NCI-H1105 treated with DMSO at 0.1 percent for 48 hours (cell line): ENCODE data around the gene AFMID.
A peak's percentile ranks its signal among the peaks of the same experiment; 100 is the strongest.
"Not testable (repeated sequence)": the region's sequence is repeated elsewhere in the genome, so short reads cannot be mapped to it uniquely, and the experiment has no call there.

ENCODE experiments used
- DNase-seq: peaks from one replicate; lab custom pipeline; 2025; lab: John Stamatoyannopoulos, UW

The AFMID gene

GRCh38 chr17:78238823-78239488, 51.8 kb downstream of the AFMID start:
- no peak for DNase-seq

- DNase-seq, result no peak
Observed at GRCh38 chr17:78239489-78239931, 52.3 kb downstream of the AFMID start.

DNA sequence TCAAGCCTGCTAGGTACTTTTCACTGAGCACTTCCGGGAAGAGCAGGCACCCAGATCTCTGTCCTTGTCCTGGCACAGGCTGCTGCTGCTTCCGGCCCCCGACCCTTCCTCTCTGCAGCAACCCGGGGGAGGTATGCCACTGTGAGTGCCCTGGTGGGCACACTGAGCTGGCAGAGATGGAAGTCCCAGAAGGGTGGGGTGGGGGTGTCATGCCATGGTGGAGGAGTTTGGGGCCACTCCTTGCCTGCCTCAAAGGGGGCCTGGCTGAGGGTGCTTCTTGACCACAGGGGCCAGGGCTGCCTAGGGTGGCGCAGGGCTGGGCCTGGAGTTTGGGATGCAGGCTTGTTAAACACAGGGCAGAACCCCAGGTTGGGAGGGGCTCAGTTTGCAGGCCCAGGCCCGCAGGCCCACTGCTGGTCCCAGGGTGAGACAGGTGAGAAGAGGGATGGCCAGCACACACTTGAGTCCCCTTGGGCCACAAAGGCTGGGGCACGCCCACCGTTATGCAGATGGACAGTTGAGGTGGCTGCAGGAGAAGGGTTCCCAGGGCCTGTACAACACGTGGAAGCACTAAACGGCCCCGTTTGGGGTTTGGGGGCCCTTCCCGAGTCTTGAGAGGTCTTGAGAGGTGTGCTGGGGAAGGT, 53.0 kb downstream of the AFMID start:
- DNase-seq, result no peak

DNA sequence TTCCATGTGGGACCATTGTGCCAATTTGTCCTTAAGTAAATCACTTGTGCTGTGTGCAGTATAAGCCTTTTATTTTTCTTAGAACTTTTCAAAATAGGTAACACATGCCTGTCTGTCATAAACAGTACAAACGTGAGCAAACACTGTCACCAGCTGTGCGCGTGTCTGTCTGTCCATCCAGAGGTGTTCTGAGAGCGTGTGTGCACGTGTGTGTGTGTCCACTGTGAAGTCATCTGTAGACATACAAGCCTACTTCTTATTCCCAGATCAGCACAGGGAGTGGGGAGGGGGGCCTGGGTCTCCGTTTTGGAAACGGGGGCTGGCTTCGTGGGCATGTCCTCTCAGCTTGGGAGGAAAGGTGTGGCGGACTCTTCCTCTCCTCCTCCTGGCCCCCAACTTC, 53.7 kb downstream of the AFMID start:
- DNase-seq, result no peak

DNA sequence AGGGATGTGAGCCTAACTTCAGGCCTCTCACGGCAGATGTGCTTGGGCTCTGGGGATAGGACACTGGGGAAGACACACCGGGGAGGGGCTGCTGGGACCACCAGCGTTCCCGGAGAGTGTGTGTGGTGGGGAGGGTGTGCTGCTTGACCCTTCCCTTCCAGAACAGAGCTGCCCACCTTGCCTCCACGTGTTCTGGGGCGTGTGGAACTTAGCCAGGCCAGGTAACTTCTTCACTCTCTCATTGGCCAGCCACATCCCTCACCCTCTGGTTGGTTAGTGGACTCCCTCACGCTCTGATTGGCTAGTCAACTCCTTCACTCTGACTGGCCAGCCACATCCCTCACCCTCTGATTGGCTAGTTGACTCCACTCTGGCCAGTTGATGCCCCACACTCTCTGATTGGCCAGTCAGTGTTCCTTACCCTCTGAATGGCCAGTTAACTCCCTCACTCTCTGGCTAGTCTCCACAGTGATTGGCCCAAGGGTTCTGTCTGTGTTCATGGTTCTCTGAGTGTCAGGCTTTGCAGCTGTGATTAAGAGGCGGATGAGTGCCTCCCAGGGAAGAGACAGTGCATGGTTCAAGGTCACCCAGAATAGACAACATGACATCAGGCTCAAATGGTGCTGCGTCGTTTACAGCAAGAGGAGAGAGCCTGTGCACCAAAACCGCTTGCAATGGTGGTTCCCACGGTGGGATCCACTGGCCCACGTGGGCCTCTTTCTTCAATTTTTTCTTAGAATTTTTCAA, 54.3 kb downstream of the AFMID start:
- no peak for DNase-seq

DNA sequence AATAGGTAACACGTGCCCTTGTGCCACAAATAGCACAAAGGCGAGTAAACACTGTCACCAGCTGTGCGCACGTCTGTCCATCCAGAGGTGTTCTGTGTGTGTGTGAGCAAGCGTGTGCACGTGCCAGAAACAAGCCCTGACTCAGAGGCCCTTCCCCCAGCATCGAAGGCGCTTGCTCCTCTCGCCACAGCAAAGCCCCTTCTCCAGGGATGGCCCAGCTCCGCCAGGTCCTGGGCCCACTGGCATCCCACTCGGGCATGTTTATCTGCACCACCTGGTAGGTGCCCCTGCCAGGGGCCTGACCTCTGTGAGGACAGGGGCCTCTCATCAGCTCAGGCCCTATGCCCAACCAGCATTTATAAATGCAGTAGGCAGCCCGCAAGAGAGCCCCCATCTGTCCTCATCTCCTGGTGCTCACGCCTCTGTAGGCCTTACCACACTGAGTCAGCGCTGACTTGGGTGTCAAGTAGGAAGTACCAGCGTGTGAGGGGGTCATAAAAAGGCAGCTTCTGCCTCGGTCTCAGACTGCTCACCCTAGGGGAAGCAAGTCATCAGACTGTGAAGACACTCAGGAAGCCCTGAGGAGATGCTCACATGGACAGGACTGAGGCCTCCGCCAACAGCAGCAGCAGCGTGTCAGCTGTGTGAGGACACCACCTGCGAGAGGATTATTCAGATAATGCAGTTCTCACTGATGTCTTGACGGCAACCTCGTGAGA, 55.0 kb downstream of the AFMID start:
- no peak for DNase-seq

DNA sequence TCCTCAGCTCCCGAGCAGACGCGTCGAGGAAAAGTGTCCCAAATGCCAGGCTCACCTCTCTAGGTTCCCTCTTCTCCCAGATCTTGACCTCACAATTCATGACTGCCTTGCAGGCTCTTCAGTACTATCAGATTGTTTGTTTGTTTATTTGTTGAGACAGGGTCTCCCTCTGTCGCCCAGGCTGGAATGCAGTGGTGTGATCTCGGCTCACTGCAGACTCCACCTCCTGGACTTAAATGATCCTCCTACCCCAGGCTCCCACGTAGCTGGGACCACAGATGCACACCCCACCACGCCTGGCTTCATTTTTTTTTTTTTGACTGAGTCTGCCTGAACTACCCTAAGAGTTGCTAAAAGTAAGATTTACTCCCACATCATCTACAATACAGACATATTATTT, 60.1 kb downstream of the AFMID start:
- DNase-seq, result no peak

- no peak for DNase-seq
Observed at GRCh38 chr17:78248051-78248914, 61.1 kb downstream of the AFMID start.

- DNase-seq, result no peak
Observed at GRCh38 chr17:78249074-78249817, 62.1 kb downstream of the AFMID start.

DNA sequence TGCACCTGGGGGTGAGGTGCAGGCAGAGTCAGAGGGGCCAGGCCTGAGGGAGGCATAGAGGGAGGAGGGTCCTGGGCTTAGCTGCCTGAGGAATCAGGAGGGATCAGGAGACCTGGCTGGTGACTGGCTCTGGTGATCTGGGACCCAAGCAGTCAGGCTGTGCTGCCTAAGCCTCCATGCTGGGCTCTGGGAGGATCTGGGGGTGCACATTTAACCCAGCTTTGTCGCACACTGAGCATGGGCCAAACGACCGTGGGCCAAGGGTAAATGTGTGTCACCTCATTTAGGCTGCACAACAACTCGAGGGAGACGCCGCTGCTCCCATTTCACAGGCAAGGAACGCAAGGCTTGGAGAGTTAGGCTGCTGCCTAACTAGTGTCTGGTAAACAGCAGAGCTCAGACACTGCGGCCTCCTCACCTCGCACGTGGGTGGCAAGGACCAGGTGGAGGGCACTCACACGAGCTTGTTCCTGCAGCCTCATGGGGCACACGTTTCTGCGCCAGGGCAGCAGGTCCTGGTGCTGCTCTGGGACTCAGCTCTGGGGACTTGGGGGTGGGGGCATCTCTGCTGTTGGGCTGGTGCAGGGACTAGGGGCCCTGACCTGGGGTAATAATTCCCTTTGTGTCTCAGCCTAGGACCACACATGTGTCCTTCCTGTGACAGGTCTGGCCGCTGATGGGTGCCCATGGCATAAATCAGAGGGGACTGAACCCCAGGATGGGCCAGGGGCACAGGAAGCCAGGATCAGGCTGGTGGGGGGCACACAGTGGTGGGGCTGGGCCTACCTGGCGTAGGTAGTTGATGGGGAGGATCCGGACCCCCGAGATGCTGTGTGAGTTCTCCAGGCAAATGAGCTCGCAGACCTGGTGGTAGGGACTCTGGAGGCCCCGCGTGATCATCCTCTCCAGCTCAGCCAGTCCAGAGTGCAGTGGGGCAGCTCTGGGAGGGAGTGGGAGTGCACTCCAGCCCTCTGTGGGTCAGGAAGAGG, 63.0 kb downstream of the AFMID start:
- no peak for DNase-seq

GRCh38 chr17:78250891-78251772, 64.0 kb downstream of the AFMID start:
- DNase-seq, result peak; percentile 80

DNA sequence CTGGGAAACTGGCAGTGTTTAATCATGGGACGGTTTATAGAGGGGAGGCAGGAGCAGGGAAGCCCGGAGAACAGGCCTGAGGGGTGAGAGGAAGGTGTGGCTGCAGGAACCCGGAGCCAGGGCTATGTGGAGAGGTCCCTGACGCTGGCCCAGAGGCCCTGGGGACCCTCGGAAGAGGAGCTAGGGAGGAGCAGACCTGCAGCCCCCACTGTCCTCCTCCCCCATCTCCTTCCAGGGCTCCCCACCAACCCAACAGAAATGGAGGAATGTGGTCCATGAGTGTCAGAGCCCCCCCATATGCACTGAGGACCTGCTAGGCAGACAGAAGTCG, 64.6 kb downstream of the AFMID start:
- DNase-seq, result no peak

DNA sequence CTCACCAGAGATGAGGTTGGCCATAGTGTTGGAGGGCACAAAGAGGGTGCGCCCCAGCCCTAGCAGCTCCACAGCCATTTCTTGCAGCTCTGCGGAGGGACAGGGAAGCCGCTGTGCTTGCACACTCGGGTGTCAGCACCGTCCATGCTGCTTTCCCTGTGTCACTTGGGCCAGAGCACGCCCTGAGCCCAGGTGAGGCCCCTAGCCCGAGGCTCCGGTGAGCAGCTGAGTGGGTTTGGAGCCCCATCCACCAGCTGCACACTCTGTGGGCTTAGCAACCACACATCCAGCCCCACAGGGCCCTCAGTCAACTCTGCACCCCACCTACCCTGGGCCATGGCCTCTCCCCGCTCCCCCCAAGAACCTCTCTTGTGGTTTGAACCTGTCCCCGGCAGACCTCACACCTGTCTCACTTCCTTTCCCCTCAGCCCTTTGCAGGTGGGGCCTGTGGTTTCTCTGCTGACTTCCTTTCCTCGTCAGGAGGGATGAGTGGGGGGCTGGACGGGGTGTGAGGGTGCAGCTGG, 65.0 kb downstream of the AFMID start:
- no peak for DNase-seq

- DNase-seq, result no peak
Observed at GRCh38 chr17:78252701-78253635, 65.8 kb downstream of the AFMID start.

GRCh38 chr17:78253636-78253945, 66.4 kb downstream of the AFMID start:
- not testable (repeated sequence) for DNase-seq

DNA sequence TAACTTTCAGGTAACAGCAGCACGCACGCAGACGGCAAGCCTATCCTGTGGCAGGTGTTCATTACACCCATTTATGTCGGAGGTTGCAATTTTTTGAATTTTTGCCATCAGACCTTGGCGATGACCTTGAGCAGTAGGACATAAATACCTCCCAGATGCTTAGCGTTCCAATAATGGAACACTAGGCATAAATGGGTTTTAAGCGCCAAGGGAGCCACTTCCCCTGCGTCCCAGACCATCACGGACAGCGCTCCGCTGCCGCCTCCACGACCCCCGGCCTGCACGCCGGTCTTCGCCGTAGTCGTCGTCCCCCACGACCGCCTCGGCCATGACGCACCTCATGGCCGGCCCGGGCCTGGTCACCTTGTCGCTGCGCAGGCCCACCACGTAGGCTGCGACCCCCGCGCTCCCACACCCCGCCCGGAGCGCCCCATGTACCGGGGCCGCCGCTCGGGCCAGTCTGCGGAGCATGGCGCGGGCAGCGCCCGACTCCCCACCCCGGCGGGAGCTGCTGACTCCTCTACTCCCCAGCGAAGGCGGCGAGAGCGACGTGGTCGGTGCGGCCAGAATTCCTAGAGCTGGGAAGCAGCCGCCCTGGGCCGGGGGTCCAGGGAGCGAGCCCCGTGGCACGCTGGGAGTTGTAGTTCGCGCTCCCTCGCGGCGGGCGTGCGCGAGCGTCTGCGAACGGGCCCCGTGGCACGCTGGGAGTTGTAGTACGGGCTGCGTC, 66.9 kb downstream of the AFMID start:
- DNase-seq, result peak; percentile 67
